HG02981 (cell line): ENCODE measurements around the gene C22orf39.
A peak's percentile ranks its signal among the peaks of the same experiment; 100 is the strongest.
"Not testable (repeated sequence)": the region's sequence is repeated elsewhere in the genome, so short reads cannot be mapped to it uniquely, and the experiment has no call there.

Experiments used
- ATAC-seq: cut with Tn5 transposase; IDR thresholded peaks from one replicate; pipeline ENCODE4 v1.9.1; 2021; ENCODE audit warnings: mild to moderate bottlenecking, moderate library complexity; ENCODE audit not compliant: unreplicated experiment

Gene C22orf39

DNA sequence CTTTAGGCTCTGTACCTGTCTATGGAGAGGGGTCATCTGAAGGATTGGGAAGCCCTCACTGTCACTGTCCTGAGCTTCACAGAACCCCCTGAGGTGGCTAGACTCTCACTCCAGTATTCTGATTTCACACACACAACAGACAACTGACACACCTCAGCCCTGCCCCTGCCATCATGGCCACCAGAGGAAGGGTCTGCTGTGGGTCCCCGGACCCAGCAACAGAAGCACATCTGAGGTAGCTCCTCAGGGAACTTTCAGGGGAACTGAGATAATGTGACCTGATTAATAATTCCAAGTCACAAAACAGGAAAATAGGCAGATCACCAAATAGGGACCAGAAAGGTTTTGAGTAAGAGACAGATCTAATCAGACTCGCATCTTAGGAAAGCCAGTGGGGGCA lies 7.5 kb upstream of the C22orf39 start:
- ATAC-seq: no peak

DNA sequence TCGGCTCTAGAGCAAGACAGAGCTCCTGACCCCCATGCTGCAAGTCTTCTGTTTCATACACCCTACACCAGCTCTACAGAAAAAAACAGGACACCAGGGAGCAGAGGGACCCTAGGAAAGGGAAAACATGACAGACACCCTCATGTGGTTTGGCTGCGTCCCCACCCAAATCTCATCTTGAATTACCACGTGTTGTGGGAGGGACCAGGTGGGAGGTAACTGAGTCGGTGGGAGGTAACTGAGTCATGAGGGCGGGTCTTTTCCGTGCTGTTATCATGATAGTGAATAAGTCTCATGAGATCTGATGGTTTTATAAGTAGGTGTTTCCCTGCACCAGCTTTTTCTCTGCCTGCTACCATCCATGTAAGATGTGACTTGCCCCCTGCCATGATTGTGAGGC lies 6.6 kb upstream of the C22orf39 start:
- no peak for ATAC-seq

DNA sequence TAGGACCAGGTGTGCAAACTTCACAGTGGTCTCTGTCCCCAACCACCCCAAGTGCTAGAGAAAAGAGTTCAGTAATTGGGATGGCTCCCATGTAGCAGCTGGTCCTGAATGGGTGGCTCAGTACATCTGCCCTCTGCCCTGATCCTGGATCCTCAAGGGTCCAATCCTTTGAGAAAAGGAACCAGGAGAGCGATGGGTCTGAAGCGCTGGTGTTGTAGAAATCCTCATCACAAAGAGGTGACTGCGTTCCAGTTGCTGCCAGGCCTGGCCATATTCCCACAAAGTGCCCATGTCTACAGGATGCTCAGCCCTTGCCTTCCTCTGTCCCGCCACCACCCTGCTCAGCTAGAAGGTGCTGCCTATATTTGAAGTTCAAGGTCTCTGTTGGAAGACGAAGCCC lies 6.2 kb upstream of the C22orf39 start:
- ATAC-seq: no peak

DNA sequence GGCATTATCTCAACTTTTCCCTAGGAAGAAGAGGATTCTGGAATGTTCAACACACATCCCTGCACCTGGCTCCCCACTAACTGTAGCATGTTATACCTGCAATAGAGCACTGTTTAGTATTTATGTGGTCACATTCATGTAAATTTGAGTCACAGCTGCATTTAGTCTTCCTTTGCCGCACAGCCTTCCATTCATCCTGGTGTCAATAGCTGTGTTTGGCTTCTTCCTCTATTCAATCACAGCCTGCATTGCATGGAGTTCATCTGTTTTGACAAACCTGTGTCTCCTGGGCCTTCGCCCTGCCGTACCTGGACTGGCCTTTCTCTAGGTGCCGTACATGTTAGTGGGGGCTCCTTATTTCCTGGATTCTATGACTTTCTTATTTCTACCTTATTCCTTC lies 4.1 kb upstream of the C22orf39 start:
- ATAC-seq: no peak

DNA sequence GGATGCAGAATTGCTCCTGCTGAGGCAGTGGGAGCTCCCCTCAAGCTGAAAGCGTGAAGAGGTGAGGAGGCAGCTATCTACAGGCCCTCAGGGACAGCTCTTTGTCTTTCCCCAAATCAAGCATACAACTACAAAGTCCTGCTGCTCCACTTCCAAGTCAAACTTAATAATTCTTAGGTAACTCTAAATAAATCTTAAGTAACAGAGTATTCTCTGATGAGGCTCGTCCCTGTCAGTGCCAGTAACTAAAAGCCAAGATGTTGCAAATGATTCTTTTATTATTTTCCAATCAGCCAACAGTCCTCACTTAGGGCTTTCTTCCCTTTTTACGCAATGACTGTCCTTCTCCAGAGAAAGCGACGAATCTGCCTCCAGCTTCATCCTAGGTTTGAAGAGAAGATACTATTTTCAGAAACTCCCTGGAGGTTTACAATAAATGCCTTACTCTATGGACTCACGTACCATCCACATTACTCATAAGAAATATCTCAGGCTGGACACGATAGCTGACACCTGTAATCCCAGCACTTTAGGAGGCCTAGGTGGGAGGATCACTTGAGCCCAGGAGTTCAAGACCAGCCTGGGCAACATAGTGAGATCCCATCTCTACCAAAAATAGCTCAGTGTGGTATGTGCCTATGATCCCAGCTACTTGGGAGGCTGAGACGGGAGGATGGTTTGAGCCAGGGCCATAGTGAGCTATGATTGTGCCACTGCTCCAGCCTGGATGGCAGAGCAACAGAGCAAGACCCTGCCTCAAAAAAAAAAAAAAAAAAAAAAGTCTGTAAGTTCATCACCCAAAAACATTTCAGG lies 3.1 kb upstream of the C22orf39 start:
- no peak for ATAC-seq

DNA sequence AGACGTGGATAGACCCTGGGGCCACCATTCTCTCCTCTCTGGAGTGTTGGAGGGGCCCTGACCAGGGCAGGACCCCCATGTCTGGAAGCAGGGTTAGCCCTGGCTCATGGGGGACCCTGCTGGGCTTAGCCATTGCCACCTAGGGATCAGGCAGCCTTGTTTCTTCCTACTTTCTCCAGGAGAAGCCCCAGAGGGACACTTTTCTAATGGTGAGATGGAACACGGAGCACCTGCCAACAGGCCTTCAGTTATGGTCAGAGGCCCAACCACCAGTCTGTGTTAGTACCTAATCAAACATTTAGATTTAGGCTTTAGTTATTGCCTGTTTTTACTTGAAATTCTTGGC lies 1.9 kb upstream of the C22orf39 start:
- no peak for ATAC-seq

DNA sequence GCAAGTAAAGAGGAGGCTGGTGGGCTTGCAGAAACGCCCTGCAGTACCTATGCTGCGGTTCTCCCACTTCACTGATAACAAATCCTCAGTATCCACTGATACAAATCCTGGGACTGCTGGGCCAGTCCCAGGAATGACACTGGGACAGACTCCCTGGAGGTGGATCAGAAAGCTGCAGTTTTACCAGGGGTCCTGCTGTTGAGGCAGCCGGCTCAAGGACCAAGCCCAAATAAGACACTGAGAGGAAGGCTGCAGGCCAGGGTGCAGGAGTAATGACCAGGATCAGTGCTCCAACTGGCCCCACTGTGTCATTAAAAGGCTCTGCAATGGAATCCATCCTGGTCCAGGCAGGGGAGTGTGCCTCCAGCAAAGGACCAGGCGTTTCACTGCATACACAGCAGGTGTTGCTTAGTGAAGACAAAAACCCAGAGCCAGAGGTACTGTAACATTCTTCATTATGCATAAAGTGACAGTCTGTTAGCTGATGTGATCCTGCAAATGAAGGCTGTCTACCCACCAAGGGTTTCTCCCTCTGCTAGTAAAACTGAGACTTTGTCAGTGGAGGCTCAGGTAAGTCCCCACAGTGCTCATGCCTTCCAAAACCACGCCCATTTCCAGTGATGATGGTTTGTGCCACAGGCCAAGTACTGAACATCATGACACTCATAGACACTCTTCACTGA lies 1.4 kb upstream of the C22orf39 start:
- ATAC-seq: no peak

DNA sequence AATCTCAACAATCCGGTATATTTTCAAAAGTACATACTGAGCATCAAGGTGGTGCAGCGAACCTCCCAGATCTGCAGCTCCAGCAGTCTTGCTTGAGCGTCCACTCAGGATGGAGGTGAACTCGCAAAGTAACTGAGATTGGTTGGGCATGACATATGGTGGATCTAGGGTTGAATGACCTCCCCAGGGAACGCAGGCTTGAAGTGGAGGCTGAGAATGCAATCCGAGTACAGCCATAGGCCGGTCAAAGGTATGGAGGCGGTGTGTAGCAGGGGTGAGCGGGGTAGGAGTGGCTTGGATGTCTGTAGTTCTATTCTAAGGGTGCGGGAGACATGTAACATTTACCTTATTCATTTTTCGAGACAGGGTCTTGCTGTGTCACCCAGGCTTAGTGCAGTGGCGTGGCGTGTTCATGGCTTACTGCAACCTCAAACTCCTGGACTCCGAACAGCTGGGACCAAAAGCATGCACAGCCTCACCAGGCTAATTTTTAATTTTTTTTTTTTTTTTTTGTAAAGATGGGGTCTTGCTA lies 631 bp upstream of the C22orf39 start:
- no peak for ATAC-seq

DNA sequence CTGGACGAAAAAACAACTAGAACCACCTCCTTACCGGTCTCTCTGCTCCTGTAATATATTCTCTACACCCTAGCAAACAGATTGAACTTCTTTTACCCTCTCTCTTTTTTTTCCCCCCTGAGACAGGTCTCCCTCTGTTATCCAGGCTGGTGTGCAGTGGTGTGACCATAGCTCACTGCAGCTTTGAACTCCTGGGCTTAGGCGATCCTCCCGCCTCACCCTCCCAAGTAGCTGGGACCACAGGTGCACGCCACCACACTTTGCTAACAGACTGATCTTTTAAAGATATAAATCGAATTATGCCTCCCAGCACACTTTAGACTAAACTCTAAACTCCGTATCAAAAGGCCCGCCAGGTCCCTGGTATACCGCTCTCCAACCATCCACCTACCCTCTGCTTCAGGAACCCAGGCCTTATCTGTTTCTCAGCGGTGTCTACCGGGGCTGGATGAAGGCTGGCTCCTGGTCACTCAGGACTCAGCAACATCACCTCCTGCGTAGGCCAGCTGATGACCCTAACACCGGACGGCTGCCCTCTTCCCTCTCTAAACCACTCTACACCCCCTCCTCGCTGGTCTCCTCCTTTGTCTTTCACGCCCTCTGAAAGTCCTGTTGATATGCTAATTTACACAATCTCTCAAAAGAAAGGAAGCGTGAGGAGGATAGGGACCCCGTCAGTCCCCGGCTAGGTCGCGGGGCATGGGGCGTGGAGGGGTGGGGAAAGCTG lies 745 bp downstream of the C22orf39 start:
- no peak for ATAC-seq

DNA sequence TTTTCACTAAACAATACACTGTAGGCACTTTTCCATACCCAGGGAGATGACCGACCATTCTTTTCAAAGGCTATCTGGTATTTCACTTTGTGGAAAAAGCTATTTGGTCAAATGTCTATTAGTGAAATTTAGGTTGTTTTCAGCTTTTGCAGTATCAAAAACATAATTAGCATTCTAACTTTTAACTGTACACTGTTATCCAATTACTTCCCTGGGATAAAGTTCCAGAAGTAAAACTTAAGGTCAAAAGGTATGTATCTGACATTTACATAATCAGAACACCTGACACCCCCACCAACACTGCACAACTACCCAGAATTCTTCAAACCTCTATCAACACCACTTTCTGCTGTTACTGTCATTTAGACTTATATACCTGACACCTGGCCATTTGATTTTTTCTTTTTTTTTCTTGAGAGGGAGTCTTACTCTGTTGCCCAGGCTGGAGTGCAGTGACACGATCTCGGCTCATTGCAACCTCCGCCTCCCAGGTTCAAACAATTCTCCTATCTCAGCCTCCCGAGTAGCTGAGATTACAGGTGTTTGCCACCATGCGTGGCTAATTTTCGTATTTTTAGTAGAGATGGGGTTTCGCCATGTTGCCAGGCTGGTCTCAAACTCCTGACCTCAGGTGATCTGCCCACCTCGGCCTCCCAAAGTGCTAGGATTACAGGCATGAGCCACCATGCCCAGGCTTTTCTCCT lies 2.1 kb downstream of the C22orf39 start:
- ATAC-seq: not testable (repeated sequence)

DNA sequence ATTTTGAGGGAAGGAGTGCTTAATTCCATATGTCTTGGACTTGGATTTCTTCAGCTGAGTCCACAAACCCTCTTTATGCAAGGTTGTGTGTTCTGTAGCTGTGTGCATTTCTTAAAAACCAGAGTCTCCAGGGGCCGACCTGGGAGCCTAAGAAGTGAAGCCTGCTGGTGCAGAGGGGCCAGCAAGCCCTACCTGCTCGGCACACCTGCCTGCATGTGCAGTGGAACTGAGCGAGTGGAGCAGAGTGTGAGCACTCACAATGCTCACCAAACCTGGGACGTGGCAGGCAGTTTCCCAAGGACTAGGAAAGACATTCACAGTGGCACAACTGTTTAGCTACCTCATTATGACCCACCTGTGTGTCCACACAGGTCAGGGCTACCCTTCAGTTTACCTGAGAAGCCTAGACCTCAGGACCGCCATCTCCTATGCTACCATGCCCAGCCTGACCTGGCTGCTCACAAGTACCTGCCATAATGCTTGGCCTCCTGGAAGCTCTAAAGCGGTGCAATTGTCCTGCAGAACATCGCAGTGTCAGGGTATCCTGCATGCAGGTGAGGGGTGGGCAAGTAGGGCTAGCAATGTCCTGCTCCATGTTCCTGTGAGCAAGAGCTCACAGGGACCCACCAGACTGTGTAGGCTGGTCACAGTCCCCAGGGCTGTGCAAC lies 3.8 kb downstream of the C22orf39 start:
- no peak for ATAC-seq

DNA sequence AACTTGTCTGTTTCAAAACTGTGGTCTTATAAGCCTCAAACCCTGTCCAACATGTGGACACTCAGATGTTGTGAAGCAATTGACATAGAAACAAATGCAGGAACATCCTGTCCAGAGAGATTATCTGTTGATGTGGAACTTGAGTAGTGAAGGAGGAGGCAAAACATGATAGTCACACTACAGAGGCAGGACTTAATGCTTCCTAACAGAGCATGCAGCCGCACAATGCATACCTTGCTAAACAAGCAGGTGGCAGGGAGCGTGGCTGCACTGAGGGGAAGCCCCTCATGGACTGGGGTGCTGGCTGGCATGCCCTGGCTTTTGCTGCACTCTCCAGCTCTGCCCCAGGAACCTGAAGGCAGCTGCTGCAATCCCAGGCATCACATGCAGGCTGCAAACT lies 5.3 kb downstream of the C22orf39 start:
- no peak for ATAC-seq

DNA sequence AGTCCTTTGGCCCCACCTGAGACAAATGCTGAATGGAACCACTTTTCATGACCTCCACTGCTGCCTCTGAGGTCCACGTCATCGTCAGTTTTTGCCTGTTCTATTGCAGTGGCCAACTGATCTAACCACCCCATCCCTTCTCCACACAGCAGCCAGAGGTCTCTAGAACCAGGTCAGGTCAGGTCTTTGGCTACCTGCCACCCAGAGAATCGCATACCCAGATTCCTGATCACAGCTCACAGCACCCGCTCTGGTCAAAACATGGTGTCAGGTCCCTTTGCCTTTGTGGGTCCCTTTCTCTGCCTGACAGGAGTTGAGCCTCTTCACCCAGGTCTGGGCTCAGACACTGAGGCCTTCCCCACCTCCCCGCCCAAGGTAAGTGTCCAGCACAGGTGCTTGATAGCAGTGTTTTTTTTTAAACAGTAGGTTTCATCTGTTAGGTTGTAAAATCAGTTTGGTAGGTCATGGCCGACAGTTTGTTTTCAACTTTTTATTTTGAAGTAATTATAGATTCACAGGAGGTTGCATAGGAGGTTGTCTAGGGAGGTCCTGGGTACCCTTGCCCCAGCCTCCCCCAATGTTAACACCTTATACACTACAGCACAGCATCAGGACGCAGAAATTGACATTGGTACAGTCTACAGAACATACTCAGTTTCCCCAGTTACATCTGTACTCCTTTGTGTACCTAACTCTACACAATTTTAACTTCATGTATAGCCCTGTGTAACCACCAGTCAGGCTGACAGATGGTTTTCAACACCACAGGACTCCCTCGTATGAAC lies 6.9 kb downstream of the C22orf39 start:
- no peak for ATAC-seq

DNA sequence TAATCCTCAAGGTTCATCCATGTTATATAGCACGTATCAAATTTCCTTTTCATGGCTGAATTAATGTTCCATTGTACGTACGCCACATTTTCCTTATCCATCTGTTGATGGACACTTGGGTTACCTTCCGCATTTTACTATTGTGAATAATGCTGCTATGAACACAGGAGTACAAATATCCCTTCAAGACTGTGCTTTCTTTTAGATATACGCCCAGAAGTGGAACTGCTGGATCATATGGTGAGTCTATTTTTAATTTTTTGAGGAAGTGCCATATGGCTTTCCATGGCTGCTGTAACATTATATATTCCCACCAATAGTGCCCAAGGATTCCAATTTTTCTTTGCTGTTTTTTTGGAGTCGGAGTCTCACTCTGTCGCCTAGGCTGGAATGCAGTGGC lies 9.2 kb downstream of the C22orf39 start:
- ATAC-seq: no peak

DNA sequence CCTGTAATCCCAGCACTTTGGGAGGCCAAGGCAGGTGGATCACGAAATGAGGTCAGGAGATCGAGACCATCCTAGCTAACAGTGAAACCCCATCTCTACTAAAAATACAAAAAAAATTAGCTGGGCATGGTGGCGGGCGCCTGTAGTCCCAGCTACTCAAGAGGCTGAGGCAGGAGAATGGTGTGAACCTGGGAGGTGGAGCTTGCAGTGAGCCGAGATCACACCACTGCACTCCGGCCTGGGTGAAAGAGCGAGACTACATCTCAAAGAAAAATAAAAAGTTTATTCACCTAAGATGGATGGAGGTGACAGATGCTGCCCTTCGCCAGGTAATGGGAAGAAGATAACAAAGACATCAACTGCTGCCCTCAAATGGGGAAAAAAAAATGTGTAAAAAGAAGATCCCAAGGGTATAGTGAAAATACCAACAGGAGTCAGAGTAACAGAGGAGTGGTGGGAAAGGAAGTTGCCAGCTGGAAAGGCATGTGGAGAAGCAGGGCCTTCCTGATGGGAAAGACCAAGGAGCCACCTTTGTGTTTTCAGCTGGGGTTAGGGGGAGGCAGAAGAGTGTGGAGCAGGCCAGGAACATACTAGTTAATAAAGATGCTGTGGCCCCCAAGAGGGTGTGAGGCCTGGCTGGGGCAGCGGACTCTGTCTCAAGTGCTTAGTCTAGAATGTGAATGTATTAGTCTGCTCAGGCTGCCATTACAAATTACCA lies 10.9 kb downstream of the C22orf39 start:
- ATAC-seq: not testable (repeated sequence)

DNA sequence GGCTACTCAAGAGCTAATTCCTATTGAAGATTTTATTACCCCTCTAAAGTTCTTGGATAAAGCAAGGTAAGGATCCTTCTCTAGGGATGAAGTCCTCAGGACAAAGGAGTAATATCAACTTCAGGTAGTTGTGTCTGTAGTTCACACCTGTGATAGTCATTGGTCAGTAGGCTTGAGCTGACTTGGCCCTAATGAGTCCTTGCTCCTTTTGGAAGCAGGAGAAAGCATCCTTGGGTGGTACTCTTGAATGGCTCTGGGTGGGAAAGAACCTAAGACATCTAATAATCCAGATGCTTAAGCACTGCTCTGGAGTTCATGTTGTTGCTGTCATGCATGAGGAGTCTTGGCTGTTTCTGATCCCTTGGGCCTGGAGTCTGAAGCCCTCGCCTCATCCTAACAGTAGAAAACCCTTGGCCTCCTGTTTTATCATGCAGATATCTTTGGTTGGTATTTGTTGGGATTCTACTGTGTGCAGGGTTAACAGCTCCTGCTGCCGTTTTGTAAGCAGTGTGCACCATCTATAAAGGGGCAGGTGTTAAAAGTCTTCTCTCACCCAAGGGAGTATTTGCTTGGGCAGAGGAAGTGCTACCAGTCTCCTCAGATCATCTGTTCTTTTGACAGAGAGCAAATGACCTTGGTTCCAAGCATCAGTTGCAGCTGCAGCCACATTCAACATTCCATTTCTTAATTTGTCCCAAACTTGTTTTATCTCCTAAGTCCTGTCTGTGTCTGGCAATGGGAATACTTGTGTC lies 12.5 kb downstream of the C22orf39 start:
- ATAC-seq: no peak

DNA sequence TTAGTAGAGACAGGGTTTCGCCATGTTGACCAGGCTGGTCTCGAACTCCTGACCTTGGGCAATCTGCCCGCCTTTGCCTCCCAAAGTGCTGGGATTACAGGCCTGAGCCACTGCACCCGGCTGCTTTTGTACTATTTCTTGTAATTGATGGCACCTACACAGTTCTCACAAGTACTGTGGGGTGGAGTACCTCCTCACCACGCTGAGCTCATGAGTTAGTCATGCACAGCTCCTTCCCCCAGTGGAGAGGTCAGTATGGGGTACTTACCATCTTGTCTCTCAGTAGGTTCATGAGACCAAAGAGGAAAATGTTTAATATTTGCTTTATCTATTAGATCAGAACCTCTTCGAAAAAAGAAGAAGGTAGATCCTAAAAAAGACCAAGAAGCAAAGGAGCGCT lies 13.1 kb downstream of the C22orf39 start:
- ATAC-seq: no peak

DNA sequence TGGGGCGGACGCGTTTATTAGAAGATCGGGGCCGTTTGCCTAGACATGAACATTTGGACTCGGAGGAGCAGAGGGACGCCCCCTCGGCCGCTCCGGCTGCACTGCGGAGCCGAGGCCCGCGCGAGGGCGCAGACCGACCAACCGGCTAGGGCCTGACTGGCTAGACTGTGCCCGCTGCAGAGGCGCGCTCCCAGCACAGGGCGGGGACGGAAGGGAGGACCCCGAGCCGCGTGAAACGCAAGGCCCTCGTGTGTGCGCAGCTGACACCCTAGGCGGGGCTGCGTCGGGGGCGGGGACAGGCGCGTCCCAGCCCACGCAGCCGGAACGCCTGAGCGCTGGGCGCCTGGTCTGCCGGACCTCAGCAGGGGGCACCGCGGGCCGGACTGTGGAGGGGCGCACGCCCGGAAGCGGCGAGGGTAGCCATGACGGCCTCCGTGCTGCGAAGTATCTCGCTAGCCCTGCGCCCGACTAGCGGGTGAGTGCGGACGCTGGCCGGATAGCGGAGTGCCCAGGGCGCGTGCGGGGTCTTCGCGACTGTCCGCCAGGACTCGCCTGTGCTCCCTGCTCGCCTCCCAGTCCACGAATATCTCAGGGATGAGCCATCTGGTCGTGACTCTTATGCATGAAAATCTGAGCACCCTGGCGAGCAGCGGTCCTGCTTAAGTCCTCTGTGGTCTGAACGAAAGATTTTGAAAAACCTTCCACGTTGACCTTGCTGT lies 15.2 kb downstream of the C22orf39 start, which contains the start of gene MRPL40:
TSS of gene MRPL40 (plus strand) at position 413 of the 719 bp plus-strand sequence. CDS start at position 423, 10 bp downstream.
- peak; percentile 71 for ATAC-seq
